AG04450 (cell line): ENCODE measurements around the gene FSTL4. TPM values are rescaled to one million over a fixed set of nuclear protein-coding genes. Genes with fewer than 3 reads are reported as not detected.

Experiments
- CTCF ChIA-PET: fragments of 300-600, 350-600 bp; formaldehyde crosslinking; extraction: SDS; loops from one replicate; lab custom pipeline; 2022; ENCODE audit warnings: antibody characterized with exemption, inconsistent platforms; lab: Charles Lee
- POLR2A ChIA-PET: fragments of 350-600 bp; formaldehyde crosslinking; extraction: SDS; loops from one replicate; lab custom pipeline; 2021; ENCODE audit warnings: antibody characterized with exemption, inconsistent platforms; lab: Yijun Ruan, JAX
- DNase-seq: peaks from one replicate; pipeline ENCODE4 v3.0.0-alpha.2; 2011; ENCODE audit warnings: low read depth, low spot score
- H3K27ac ChIP-seq: one replicate; pipeline ENCODE4 v1.5.1; 2012; ENCODE audit warnings: low read depth, low read length, control low read depth
- H3K27me3 ChIP-seq: one replicate; pipeline ENCODE4 v1.6.0; 2012; ENCODE audit warnings: low read length; ENCODE audit not compliant: control insufficient read depth, insufficient read depth
- H3K4me3 ChIP-seq: 2 replicates; pipeline ENCODE4 v1.5.1; 2011; ENCODE audit warnings: mild to moderate bottlenecking, low read depth, low read length, control low read depth
- H3K9me3 ChIP-seq: 2 replicates; pipeline ENCODE4 v1.5.1; 2012; ENCODE audit warnings: low read length; ENCODE audit not compliant: control insufficient read depth, insufficient read depth
- polyA plus RNA-seq: library from polyadenylated mRNA; depleted of rRNA; stranded (reverse); fragments of >200 nt; gene quantifications from 2 replicates; pipeline ENCODE4 v1.2.3, GENCODE V29; 2011
- TF ChIP-seq, protein P1 (sequence below): IDR thresholded peaks from 2 replicates; pipeline ENCODE4 v1.5.1; 2011; ENCODE audit warnings: low read depth, low read length, control low read depth, inconsistent platforms

Gene FSTL4
- polyA plus RNA-seq, 1 experiment, result 0.11 TPM

DNA sequence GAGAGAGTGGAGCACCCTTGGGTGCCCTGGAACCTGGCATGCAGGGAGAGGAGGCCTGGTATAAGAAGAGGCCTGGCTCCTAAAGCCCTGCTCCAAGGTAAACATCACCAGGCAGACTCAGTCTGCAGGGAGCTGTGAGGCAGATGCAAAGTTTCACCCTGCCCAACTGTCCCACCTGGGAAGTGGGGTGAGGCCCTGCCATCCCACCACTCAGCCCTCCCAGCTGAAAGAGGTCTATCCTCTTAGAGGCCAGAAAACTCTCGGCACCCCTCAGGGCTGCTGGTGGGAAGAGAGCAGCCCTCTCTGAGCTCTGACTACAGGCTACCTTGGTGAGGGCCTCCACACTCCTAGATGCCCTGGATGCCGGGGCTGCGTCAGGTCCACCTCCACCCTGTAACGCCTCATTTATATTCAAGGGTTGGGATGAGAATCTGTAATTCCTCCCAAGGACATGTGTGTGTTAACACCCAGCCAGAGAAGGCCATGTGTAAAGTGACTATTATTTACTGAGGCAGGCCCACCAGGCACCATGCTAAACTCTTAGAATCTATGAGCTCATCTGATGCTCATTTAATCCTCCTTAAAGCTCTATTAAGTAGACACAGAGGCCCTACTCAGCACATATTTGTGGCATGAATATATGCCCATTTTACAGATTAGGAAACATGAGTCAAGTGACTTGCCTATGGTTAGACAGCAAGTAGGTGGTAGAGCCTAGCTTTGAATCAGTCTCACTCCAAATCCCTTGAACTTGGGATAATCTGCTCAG is 205.9 kb downstream of the FSTL4 start:
- H3K4me3 ChIP-seq, result no peak overlapping the region
- no peak for DNase-seq
- ChIA-PET POLR2A (no interaction called here), CTCF (no interaction called here)
- TF ChIP-seq, protein P1, sequence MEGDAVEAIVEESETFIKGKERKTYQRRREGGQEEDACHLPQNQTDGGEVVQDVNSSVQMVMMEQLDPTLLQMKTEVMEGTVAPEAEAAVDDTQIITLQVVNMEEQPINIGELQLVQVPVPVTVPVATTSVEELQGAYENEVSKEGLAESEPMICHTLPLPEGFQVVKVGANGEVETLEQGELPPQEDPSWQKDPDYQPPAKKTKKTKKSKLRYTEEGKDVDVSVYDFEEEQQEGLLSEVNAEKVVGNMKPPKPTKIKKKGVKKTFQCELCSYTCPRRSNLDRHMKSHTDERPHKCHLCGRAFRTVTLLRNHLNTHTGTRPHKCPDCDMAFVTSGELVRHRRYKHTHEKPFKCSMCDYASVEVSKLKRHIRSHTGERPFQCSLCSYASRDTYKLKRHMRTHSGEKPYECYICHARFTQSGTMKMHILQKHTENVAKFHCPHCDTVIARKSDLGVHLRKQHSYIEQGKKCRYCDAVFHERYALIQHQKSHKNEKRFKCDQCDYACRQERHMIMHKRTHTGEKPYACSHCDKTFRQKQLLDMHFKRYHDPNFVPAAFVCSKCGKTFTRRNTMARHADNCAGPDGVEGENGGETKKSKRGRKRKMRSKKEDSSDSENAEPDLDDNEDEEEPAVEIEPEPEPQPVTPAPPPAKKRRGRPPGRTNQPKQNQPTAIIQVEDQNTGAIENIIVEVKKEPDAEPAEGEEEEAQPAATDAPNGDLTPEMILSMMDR, result no peak
- no peaks in the 10 kb centered on the region for H3K9me3 ChIP-seq
- H3K27ac ChIP-seq, result no peak overlapping the region
- H3K27me3 ChIP-seq, result peaks cover 8% of the 10 kb centered on the region

DNA sequence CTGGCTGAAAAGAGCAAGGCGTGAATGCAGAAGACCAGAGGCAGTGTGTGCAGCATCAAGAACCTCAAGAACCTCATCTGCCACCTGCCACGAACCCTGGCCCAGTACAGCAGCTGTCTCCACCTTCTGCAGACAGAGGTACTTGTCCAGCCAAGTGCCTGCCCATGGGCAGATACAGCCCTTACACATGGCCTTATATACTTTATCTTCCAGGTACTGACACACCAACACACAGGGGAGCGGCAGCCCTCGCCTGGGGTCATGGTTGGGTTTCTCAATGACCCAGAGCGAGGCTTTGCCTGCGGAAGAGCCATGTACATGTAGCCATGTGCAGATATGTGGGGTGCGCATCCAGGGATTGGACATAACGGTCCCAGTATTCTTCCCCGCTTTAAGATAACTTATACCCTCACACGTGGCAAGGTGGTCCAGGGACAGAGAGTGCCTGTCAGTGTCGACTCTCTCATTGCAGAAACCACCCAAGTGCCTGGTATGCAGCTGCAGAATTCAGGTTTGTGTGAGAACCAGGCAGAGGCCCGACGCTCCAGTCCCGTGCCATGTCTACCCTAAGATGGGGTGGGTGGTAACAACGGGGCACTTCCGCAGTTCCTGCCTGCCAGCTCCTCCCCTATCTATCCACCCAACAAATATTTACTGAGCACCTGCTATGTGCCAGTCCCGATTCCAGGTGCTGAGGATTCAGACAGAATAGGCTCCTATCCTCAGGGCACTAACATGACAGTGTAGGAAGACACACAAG is 206.9 kb downstream of the FSTL4 start:
- ChIA-PET CTCF (no interaction called here), POLR2A (no interaction called here)
- no peak overlapping the region for H3K4me3 ChIP-seq
- DNase-seq, result no peak
- TF ChIP-seq, protein P1, result no peak
- peaks cover 8% of the 10 kb centered on the region for H3K27me3 ChIP-seq
- no peaks in the 10 kb centered on the region for H3K9me3 ChIP-seq
- no peak overlapping the region for H3K27ac ChIP-seq

DNA sequence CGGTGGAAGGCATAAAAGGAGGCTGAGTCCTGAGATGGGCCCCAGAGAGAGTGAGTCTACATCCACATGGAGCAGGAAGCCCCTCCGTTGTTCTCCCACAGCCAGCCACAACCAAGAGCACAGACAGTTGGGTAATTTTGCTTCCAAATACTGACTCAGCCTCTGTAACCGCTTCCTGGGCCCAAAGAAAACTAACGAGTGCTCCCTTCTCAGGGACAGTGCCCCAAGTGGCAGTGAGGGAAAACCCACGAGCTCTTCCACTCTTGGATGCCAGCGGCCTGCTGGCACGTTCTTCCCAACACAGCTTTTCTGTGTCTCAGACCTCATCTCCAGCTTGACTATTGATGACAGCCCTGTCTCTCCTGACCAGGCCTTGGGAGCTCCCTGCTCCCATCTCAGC is 207.6 kb downstream of the FSTL4 start:
- POLR2A ChIA-PET, result no interaction called here
- H3K27me3 ChIP-seq, result peaks cover 8% of the 10 kb centered on the region
- TF ChIP-seq, protein P1, result no peak
- H3K4me3 ChIP-seq, result no peak overlapping the region
- no peak overlapping the region for H3K27ac ChIP-seq
- CTCF ChIA-PET, result no interaction called here
- H3K9me3 ChIP-seq, result no peaks in the 10 kb centered on the region
- no peak for DNase-seq

DNA sequence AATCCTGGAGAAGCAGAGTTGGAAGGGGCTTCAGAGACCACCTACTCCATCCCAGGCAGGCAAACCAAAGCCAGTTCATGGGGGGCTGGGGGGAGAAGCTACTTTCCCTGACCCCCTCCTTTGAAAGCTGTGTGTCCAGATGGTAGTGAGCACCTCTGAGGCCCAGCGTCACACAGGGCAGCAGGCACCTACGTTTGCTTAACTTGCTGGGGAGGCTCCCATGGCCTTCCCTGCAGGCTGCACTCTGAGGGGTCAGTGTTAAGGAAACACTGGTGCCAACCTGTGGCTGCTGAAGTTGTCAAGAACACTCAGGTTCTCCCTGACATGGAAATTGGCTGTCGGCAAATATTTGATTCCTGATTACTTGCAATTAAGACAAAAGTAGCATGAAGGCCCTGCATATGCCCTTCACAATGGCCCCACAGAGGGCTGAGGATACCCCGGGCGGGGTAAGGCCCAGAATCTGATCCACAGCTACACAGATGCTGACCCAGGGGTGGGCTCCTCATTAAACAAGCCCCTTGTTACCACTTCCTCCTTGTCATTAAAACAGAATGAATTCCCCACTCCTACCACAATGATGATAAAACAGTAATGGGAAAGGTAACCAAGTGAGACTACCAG is 208.5 kb downstream of the FSTL4 start:
- POLR2A ChIA-PET, result no interaction called here
- DNase-seq, result no peak
- no peak overlapping the region for H3K4me3 ChIP-seq
- no peaks in the 10 kb centered on the region for H3K9me3 ChIP-seq
- H3K27me3 ChIP-seq, result peaks cover 5% of the 10 kb centered on the region
- CTCF ChIA-PET, result no interaction called here
- no peak overlapping the region for H3K27ac ChIP-seq
- TF ChIP-seq, protein P1, result no peak

DNA sequence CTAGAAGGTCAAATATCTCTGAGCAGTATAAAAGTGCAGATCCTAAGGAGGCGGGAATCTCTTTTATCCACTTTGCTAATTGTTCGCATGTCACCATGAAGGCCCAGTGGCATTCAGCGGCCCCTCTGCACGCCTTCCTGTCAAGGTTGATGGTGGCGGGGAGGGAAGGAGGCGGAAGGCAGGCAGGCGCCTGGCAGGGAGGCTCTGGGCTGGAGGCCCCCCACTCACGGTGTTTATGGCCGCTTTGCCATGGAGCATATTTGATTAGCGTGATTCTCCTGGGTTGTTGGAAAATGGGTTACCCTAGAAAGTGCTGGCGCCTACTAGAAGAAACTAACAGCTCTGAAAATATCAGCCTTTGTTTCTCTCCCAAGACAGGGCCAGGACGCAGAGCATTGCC is 209.6 kb downstream of the FSTL4 start:
- peaks cover 3% of the 10 kb centered on the region for H3K27me3 ChIP-seq
- POLR2A ChIA-PET, result no interaction called here
- H3K9me3 ChIP-seq, result no peaks in the 10 kb centered on the region
- H3K27ac ChIP-seq, result no peak overlapping the region
- CTCF ChIA-PET, result no interaction called here
- TF ChIP-seq, protein P1, result no peak
- no peak overlapping the region for H3K4me3 ChIP-seq
- DNase-seq, result no peak
